Measurements from ENCODE around the gene RNASE8. TPM values are rescaled to one million over a fixed set of nuclear protein-coding genes. Genes with fewer than 3 reads are reported as not detected.

Gene RNASE8
- total and polyA plus RNA-seq, 10 of the 15 experiments (the other 5 are each of a cell fraction or from before 2014, with no cell fraction given): not detected

DNA sequence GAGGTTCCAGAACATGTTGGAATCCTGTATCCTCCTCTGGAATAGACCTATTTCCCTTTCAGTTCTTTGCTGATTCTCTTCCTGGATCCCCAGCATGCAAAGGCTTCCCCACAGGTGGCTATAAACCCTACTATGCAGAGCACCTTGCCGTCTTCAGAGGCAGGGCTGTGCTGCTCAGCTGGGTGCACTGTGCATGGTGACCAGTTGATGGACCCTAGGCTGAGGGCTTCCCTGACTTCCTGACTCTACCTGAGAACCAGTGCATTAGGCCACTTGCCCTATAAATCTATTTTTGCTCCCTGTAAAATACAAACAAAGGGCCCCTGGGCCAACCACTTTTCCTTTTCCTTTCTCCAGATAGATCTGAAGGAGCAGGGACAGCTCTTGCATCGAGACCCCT lies 26.8 kb downstream of the RNASE8 start:
- Histone ChIP-seq H3K4me2 (ENCODE audit: control insufficient read depth, insufficient read depth) (no peak overlapping the region), H3K4me3 (no peak overlapping the region), H3K36me3 (ENCODE audit: control insufficient read depth in 2 of 2, insufficient read depth in 2 of 2, low read length in 1 of 2) (no peaks in the 10 kb centered on the region), H2AFZ (ENCODE audit: control insufficient read depth, low read depth, low read length) (no peak overlapping the region), H3K27me3 (replicated peaks in 1 of 2; ENCODE audit: control insufficient read depth in 2 of 2, insufficient read depth in 2 of 2, low read length in 1 of 2) (peaks cover 0 to 2% of the 10 kb centered on the region in 2 experiments; a peak in 1 of 4 replicates), H3K79me2 (ENCODE audit: control insufficient read depth, insufficient read depth, low read length) (no peaks in the 10 kb centered on the region), H3K9ac (ENCODE audit: control insufficient read depth, insufficient read depth, low read length) (no peak overlapping the region), H3K9me3 (replicated peaks; ENCODE audit: control insufficient read depth, insufficient read depth, low read length) (no peaks in the 10 kb centered on the region), H3K27ac (ENCODE audit: control insufficient read depth, insufficient read depth) (no peak overlapping the region), H3K4me1 (ENCODE audit: control insufficient read depth, insufficient read depth, low read length) (no peaks in the 10 kb centered on the region), H4K20me1 (ENCODE audit: control insufficient read depth, insufficient read depth) (no peaks in the 10 kb centered on the region)
- in situ Hi-C loops (cut with MboI) (no loop called here), intact Hi-C loops (cut with micrococcal nuclease; ENCODE audit: unreplicated experiment) (no loop called here)
- SMC1A ChIA-PET (ENCODE audit: uncharacterized antibody, unreplicated experiment): interaction anchor here (1.6 kb wide), 1 partner anchor 70 kb away, joined by 4 read pairs; no protein-coding TSS in a partner anchor
- WGBS (ENCODE audit: insufficient coverage, insufficient replicate concordance, low lambda C conversion rate, missing lambda C conversion rate): 8% methylated on average over 2 of the region's 2 CpGs
- RAD21 ChIA-PET (ENCODE audit: unreplicated experiment): no interaction called here
- ATAC-seq (no peak), FAIRE-seq (no peak), DNase-seq (ENCODE audit: low read depth, low spot score) (no peak)
- BruUV-seq (replicated peaks): no TSS peak
- CTCF ChIA-PET: interaction anchor here (1.2 to 2.4 kb wide), 5 partner anchors 8 to 70 kb away, joined by 3 to 14 read pairs (median 8); no protein-coding TSS in a partner anchor
- POLR2A ChIA-PET: no interaction called here
- TF ChIP-seq POU2F2 (IDR thresholded peaks at IDR 0.05; ENCODE audit: borderline replicate concordance, low read depth, low read length) (no peak), RUNX3 (IDR thresholded peaks at IDR 0.05; ENCODE audit: low read length) (no peak), HDAC2 (IDR thresholded peaks at IDR 0.05) (no peak), IKZF2 (IDR thresholded peaks at IDR 0.05) (no peak), E2F8 (IDR thresholded peaks at IDR 0.05; ENCODE audit: low read depth, partially characterized antibody) (no peak), IKZF1 (conservative IDR thresholded peaks at IDR 0.05) (no peak), IRF5 (IDR thresholded peaks at IDR 0.05; ENCODE audit: borderline replicate concordance) (no peak), ATF7 (IDR thresholded peaks at IDR 0.05; ENCODE audit: low read depth) (no peak), REST (IDR thresholded peaks at IDR 0.05; ENCODE audit: low read depth, low read length) (no peak), JUND (IDR thresholded peaks at IDR 0.05; ENCODE audit: low read depth, low read length) (no peak), BCL11A (IDR thresholded peaks at IDR 0.05; ENCODE audit: low read depth, low read length) (no peak), EZH2 (IDR thresholded peaks at IDR 0.05; ENCODE audit: borderline replicate concordance, control insufficient read depth, low read depth, low read length) (no peak)
- TF ChIP-seq, protein P1, sequence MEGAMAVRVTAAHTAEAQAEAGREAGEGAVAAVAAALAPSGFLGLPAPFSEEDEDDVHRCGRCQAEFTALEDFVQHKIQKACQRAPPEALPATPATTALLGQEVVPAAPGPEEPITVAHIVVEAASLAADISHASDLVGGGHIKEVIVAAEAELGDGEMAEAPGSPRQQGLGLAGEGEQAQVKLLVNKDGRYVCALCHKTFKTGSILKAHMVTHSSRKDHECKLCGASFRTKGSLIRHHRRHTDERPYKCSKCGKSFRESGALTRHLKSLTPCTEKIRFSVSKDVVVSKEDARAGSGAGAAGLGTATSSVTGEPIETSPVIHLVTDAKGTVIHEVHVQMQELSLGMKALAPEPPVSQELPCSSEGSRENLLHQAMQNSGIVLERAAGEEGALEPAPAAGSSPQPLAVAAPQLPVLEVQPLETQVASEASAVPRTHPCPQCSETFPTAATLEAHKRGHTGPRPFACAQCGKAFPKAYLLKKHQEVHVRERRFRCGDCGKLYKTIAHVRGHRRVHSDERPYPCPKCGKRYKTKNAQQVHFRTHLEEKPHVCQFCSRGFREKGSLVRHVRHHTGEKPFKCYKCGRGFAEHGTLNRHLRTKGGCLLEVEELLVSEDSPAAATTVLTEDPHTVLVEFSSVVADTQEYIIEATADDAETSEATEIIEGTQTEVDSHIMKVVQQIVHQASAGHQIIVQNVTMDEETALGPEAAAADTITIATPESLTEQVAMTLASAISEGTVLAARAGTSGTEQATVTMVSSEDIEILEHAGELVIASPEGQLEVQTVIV (IDR thresholded peaks at IDR 0.05; ENCODE audit: borderline replicate concordance, partially characterized antibody): no peak
- TF ChIP-seq, protein P2, sequence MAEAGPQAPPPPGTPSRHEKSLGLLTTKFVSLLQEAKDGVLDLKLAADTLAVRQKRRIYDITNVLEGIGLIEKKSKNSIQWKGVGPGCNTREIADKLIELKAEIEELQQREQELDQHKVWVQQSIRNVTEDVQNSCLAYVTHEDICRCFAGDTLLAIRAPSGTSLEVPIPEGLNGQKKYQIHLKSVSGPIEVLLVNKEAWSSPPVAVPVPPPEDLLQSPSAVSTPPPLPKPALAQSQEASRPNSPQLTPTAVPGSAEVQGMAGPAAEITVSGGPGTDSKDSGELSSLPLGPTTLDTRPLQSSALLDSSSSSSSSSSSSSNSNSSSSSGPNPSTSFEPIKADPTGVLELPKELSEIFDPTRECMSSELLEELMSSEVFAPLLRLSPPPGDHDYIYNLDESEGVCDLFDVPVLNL (IDR thresholded peaks at IDR 0.05; ENCODE audit: low read depth, low read length): no peak

All from GM12878 (cell line).